CD8-positive, alpha-beta memory T cell (primary cell): ENCODE data around the gene MAGEA8. TPM values are rescaled to one million over a fixed set of nuclear protein-coding genes. Genes with fewer than 3 reads are reported as not detected.
"Not testable (repeated sequence)": the region's sequence is repeated elsewhere in the genome, so short reads cannot be mapped to it uniquely, and the experiment has no call there.

Experiments used
- CTCF ChIA-PET: fragments of 350-600 bp; sonication (Branson Sonifier 250); formaldehyde crosslinking; loops from one replicate; lab custom pipeline; 2021; ENCODE audit warnings: antibody characterized with exemption; lab: Charles Lee
- POLR2A ChIA-PET: fragments of 350-600 bp; sonication (Branson Sonifier 250); formaldehyde crosslinking; loops from one replicate; lab custom pipeline; 2021; ENCODE audit warnings: antibody characterized with exemption; lab: Charles Lee
- DNase-seq, 5 donors: peaks; one replicate each; pipeline versions ENCODE4 v3.0.0 to v3.0.0-alpha.2; 2020 to 2022; ENCODE audit warnings: mixed read lengths in 1 of 5
- H3K27ac ChIP-seq: one replicate; pipeline ENCODE4 v1.7.0; 2013; ENCODE audit warnings: low read depth, mild to moderate bottlenecking, low read length, moderate library complexity
- H3K27me3 ChIP-seq: 2 replicates; pipeline ENCODE4 v1.7.0; 2013; ENCODE audit warnings: low read length, mild to moderate bottlenecking; ENCODE audit not compliant: insufficient read depth, poor library complexity, severe bottlenecking
- H3K36me3 ChIP-seq: 2 replicates; pipeline ENCODE4 v1.7.0; 2013; ENCODE audit warnings: mild to moderate bottlenecking, low read length, moderate library complexity; ENCODE audit not compliant: insufficient read depth
- H3K4me1 ChIP-seq: 2 replicates; pipeline ENCODE4 v1.7.0; 2013; ENCODE audit warnings: mild to moderate bottlenecking, low read length, moderate library complexity; ENCODE audit not compliant: insufficient read depth
- H3K4me3 ChIP-seq: 2 replicates; pipeline ENCODE4 v1.7.0; 2013; ENCODE audit warnings: mild to moderate bottlenecking, low read length
- H3K9me3 ChIP-seq: 2 replicates; pipeline ENCODE4 v1.7.0; 2013; ENCODE audit warnings: mild to moderate bottlenecking, low read length
- H3K27ac Mint-ChIP-seq, 8 donors: one replicate each; pipeline ENCODE4 v1.8.0; 2020 to 2021; ENCODE audit warnings: mixed read lengths in 8 of 8, mild to moderate bottlenecking in 6 of 8, inconsistent platforms in 3 of 8, moderate library complexity in 3 of 8
- H3K27me3 Mint-ChIP-seq, 2 donors: one replicate each; pipeline ENCODE4 v1.8.0; 2020 to 2021; ENCODE audit warnings: mixed read lengths in 2 of 2, mild to moderate bottlenecking in 1 of 2, moderate library complexity in 1 of 2
- H3K36me3 Mint-ChIP-seq, 3 donors: one replicate each; pipeline ENCODE4 v1.8.0; 2020 to 2021; ENCODE audit warnings: mixed read lengths in 3 of 3, inconsistent platforms in 1 of 3, mild to moderate bottlenecking in 1 of 3
- H3K4me1 Mint-ChIP-seq, 3 donors: one replicate each; pipeline ENCODE4 v1.8.0; 2020 to 2021; ENCODE audit warnings: mixed read lengths in 3 of 3, inconsistent platforms in 1 of 3, mild to moderate bottlenecking in 1 of 3
- H3K4me3 Mint-ChIP-seq, 7 donors: one replicate each; pipeline ENCODE4 v1.8.0; 2020 to 2021; ENCODE audit warnings: mixed read lengths in 7 of 7, mild to moderate bottlenecking in 6 of 7, moderate library complexity in 4 of 7, inconsistent platforms in 2 of 7
- H3K9me3 Mint-ChIP-seq, 5 donors: one replicate each; pipeline ENCODE4 v1.8.0; 2020 to 2022; ENCODE audit warnings: mixed read lengths in 5 of 5, mild to moderate bottlenecking in 3 of 5, moderate library complexity in 2 of 5, inconsistent platforms in 1 of 5
- polyA plus RNA-seq: library from polyadenylated mRNA; unstranded; fragments of 300-500 nt; fragmentation: Illumina TruSeq; gene quantifications from one replicate; pipeline ENCODE4 v1.2.3, GENCODE V29; 2021
- total RNA-seq, 2 experiments: library from RNA; stranded (reverse); gene quantifications; one replicate each; pipeline ENCODE4 v1.2.3, GENCODE V29; 2021

Gene MAGEA8
- total and polyA plus RNA-seq, 3 experiments from 2014 or later: not detected

- Histone ChIP-seq H3K4me3 (no peak overlapping the region), H3K9me3 (no peaks in the 10 kb centered on the region), H3K27ac (no peak overlapping the region), H3K4me1 (no peaks in the 10 kb centered on the region), H3K36me3 (no peaks in the 10 kb centered on the region), H3K27me3 (no peaks in the 10 kb centered on the region)
- no peak for DNase-seq
- peaks cover 0 to 7% (median 4%) of the 10 kb centered on the region in 3 donors for H3K4me1 Mint-ChIP-seq
- H3K27me3 Mint-ChIP-seq: peaks cover 0 to 9% of the 10 kb centered on the region in 2 donors
- ChIA-PET CTCF (no interaction called here), POLR2A (no interaction called here)
- no peaks in the 10 kb centered on the region for H3K9me3 Mint-ChIP-seq
- H3K4me3 Mint-ChIP-seq: no peak overlapping the region
- H3K36me3 Mint-ChIP-seq: no peaks in the 10 kb centered on the region
- no peak overlapping the region for H3K27ac Mint-ChIP-seq
Observed at GRCh38 chrX:149870840-149871239, 10.1 kb upstream of the MAGEA8 start.

GRCh38 chrX:149871433-149871832 is 9.6 kb upstream of the MAGEA8 start:
- no peak for DNase-seq
- Histone ChIP-seq H3K9me3 (no peaks in the 10 kb centered on the region), H3K36me3 (no peaks in the 10 kb centered on the region), H3K27ac (no peak overlapping the region), H3K4me1 (no peaks in the 10 kb centered on the region), H3K4me3 (no peak overlapping the region), H3K27me3 (no peaks in the 10 kb centered on the region)
- POLR2A ChIA-PET: no interaction called here
- Mint-ChIP-seq H3K9me3 (no peaks in the 10 kb centered on the region), H3K36me3 (no peaks in the 10 kb centered on the region), H3K27me3 (peaks cover 1 to 6% of the 10 kb centered on the region in 2 donors), H3K4me1 (peaks cover 0 to 7% (median 4%) of the 10 kb centered on the region in 3 donors), H3K27ac (no peak overlapping the region), H3K4me3 (no peak overlapping the region)
- CTCF ChIA-PET: no interaction called here

- no peaks in the 10 kb centered on the region for H3K36me3 ChIP-seq
- peak; percentile 29 to 73 (median 43) for DNase-seq
- ChIA-PET POLR2A (no interaction called here), CTCF (no interaction called here)
- H3K27ac Mint-ChIP-seq: peak overlapping the region in 3 of 8 donors; percentile 18 to 66 (median 41)
- H3K4me3 ChIP-seq: no peak overlapping the region
- no peaks in the 10 kb centered on the region for H3K4me1 ChIP-seq
- peaks cover 0 to 7% (median 4%) of the 10 kb centered on the region in 3 donors for H3K4me1 Mint-ChIP-seq
- peak overlapping the region in 1 of 7 donors; percentile 55 for H3K4me3 Mint-ChIP-seq
- no peak overlapping the region for H3K27ac ChIP-seq
- no peaks in the 10 kb centered on the region for H3K9me3 ChIP-seq
- no peaks in the 10 kb centered on the region for H3K9me3 Mint-ChIP-seq
- H3K27me3 Mint-ChIP-seq: peaks cover 5 to 6% of the 10 kb centered on the region in 2 donors
- H3K36me3 Mint-ChIP-seq: no peaks in the 10 kb centered on the region
- no peaks in the 10 kb centered on the region for H3K27me3 ChIP-seq
Observed at GRCh38 chrX:149871940-149872339, 9.0 kb upstream of the MAGEA8 start.

- DNase-seq: no peak
- Histone ChIP-seq H3K4me1 (no peaks in the 10 kb centered on the region), H3K27ac (no peak overlapping the region), H3K36me3 (no peaks in the 10 kb centered on the region), H3K9me3 (no peaks in the 10 kb centered on the region), H3K4me3 (no peak overlapping the region), H3K27me3 (no peaks in the 10 kb centered on the region)
- Mint-ChIP-seq H3K27ac (no peak overlapping the region), H3K4me1 (peaks cover 0 to 2% (median 0%) of the 10 kb centered on the region in 3 donors), H3K9me3 (no peaks in the 10 kb centered on the region), H3K4me3 (no peak overlapping the region), H3K36me3 (no peaks in the 10 kb centered on the region), H3K27me3 (peaks cover 2 to 5% of the 10 kb centered on the region in 2 donors)
- POLR2A ChIA-PET: no interaction called here
- CTCF ChIA-PET: no interaction called here
Observed at GRCh38 chrX:149877157-149877556, 3.8 kb upstream of the MAGEA8 start.

GRCh38 chrX:149877636-149878035 is 3.3 kb upstream of the MAGEA8 start:
- Histone ChIP-seq H3K27ac (no peak overlapping the region), H3K9me3 (no peaks in the 10 kb centered on the region), H3K4me3 (no peak overlapping the region), H3K4me1 (no peaks in the 10 kb centered on the region), H3K27me3 (no peaks in the 10 kb centered on the region), H3K36me3 (no peaks in the 10 kb centered on the region)
- POLR2A ChIA-PET: no interaction called here
- no peak for DNase-seq
- H3K36me3 Mint-ChIP-seq: no peaks in the 10 kb centered on the region
- peaks cover 3 to 5% (median 3%) of the 10 kb centered on the region in 3 donors for H3K4me1 Mint-ChIP-seq
- H3K4me3 Mint-ChIP-seq: no peak overlapping the region
- H3K27me3 Mint-ChIP-seq: peaks cover 4 to 5% of the 10 kb centered on the region in 2 donors
- CTCF ChIA-PET: no interaction called here
- H3K27ac Mint-ChIP-seq: no peak overlapping the region
- H3K9me3 Mint-ChIP-seq: no peaks in the 10 kb centered on the region

- H3K4me1 Mint-ChIP-seq, H3K27me3 Mint-ChIP-seq, H3K36me3 Mint-ChIP-seq, POLR2A ChIA-PET, H3K4me3 Mint-ChIP-seq, H3K27me3 ChIP-seq, DNase-seq, H3K36me3 ChIP-seq, H3K27ac Mint-ChIP-seq, CTCF ChIA-PET, H3K4me1 ChIP-seq, H3K27ac ChIP-seq, H3K9me3 Mint-ChIP-seq, H3K9me3 ChIP-seq, H3K4me3 ChIP-seq: not testable (repeated sequence)
Observed at GRCh38 chrX:149890828-149891227, 9.8 kb downstream of the MAGEA8 start.

- ChIA-PET POLR2A (no interaction called here), CTCF (no interaction called here)
- Mint-ChIP-seq H3K27ac (no peak overlapping the region), H3K9me3 (peaks cover 0 to 2% (median 0%) of the 10 kb centered on the region in 5 donors), H3K27me3 (peaks cover 0 to 7% of the 10 kb centered on the region in 2 donors), H3K4me3 (no peak overlapping the region), H3K36me3 (no peaks in the 10 kb centered on the region), H3K4me1 (no peaks in the 10 kb centered on the region)
- H3K9me3 ChIP-seq: no peaks in the 10 kb centered on the region
- no peak overlapping the region for H3K27ac ChIP-seq
- no peak overlapping the region for H3K4me3 ChIP-seq
- H3K27me3 ChIP-seq: no peaks in the 10 kb centered on the region
- H3K4me1 ChIP-seq: no peaks in the 10 kb centered on the region
- DNase-seq: no peak
- H3K36me3 ChIP-seq: no peaks in the 10 kb centered on the region
Observed at GRCh38 chrX:149898554-149898953, 17.6 kb downstream of the MAGEA8 start.

- Mint-ChIP-seq H3K36me3 (no peaks in the 10 kb centered on the region), H3K4me3 (peak overlapping the region in 4 of 7 donors; percentile 10 to 63 (median 44)), H3K4me1 (peaks cover 0 to 10% (median 6%) of the 10 kb centered on the region in 3 donors), H3K9me3 (no peaks in the 10 kb centered on the region), H3K27me3 (peaks cover under 1 to 2% of the 10 kb centered on the region in 2 donors), H3K27ac (peak overlapping the region in 1 of 8 donors; percentile 32)
- Histone ChIP-seq H3K36me3 (no peaks in the 10 kb centered on the region), H3K4me1 (no peaks in the 10 kb centered on the region), H3K9me3 (no peaks in the 10 kb centered on the region), H3K27ac (no peak overlapping the region), H3K27me3 (no peaks in the 10 kb centered on the region), H3K4me3 (no peak overlapping the region)
- POLR2A ChIA-PET: no interaction called here
- DNase-seq: no peak
- CTCF ChIA-PET: no interaction called here
Observed at GRCh38 chrX:149903889-149904748, 23.1 kb downstream of the MAGEA8 start.
